ENCODE results near the gene NEK11. TPM values are rescaled to one million over a fixed set of nuclear protein-coding genes. Genes with fewer than 3 reads are reported as not detected.

Gene NEK11
- total and polyA plus RNA-seq, 11 donors = 0.38 to 4.3 (median 2.1) TPM

DNA sequence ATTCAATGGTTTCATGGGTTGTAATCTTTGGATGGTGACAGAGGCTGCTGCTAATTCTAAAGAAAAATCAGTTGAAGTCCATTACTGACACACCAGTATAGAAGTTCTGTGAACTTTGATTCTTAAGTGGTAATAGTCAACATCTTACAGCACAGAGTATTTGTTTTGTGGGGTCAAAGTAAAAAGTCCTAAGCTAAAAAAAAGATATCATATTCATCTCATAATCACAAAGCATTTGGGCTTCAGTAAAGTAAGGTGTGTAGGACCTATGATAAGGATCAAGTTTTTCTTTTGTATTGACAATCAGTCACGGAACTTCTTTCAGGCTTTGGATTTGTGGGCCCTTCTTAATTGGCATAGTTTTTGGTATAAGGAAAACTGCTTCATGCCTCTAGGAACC lies 1.1 kb upstream of the NEK11 start:
- Histone ChIP-seq H3K36me3 (peaks cover 0 to 23% (median 7%) of the 10 kb centered on the region in 9 donors), H3K27me3 (no peaks in the 10 kb centered on the region), H3K27ac (no peak overlapping the region), H3K4me1 (peaks cover 0 to 60% (median 28%) of the 10 kb centered on the region in 12 donors), H3K4me3 (peak overlapping the region in 11 of 12 donors; percentile 58 to 90 (median 67)), H3K9me3 (no peaks in the 10 kb centered on the region)
- DNase-seq (no peak), ATAC-seq (no peak)
- WGBS, 4 donors = 88 to 98% (median 92%) methylated on average over 1 of the region's 1 CpG
- intact Hi-C loops (cut with DNase I) = loop anchor here in 3 of 10 donors (5.0 to 10.0 kb wide), 4 partner anchors 357 to 1009 kb away; partner anchors contain the start of genes NUDT16 (in 2 of the 3), CPNE4 (in 1 of the 3) and MRPL3 (in 1 of the 3)
- no peak for TF ChIP-seq POLR2A (IDR thresholded peaks at IDR 0.05)
- TF ChIP-seq, protein P1, sequence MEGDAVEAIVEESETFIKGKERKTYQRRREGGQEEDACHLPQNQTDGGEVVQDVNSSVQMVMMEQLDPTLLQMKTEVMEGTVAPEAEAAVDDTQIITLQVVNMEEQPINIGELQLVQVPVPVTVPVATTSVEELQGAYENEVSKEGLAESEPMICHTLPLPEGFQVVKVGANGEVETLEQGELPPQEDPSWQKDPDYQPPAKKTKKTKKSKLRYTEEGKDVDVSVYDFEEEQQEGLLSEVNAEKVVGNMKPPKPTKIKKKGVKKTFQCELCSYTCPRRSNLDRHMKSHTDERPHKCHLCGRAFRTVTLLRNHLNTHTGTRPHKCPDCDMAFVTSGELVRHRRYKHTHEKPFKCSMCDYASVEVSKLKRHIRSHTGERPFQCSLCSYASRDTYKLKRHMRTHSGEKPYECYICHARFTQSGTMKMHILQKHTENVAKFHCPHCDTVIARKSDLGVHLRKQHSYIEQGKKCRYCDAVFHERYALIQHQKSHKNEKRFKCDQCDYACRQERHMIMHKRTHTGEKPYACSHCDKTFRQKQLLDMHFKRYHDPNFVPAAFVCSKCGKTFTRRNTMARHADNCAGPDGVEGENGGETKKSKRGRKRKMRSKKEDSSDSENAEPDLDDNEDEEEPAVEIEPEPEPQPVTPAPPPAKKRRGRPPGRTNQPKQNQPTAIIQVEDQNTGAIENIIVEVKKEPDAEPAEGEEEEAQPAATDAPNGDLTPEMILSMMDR (IDR thresholded peaks at IDR 0.05) = no peak

DNA sequence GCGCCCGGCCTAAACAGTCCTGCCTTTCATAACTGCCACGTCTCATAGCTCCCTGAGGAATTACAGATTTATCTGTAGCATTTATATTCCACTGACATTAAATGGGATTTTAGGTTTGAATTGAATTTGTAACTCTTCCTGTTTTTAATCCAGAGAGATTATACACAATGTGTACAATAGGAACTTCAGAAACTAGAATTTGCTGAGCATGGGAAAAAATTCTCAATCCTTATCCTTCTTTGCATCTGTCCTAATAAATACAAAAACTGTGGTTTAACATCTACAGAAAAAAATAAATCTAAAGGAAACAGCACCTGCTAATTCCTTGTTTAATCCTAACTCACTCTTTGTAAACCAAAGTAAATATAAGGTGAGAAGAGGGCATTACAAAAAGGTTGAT lies 2.2 kb downstream of the NEK11 start:
- H3K4me1 ChIP-seq = peaks cover 0 to 27% (median 13%) of the 10 kb centered on the region in 12 donors
- peaks cover 0 to 18% (median 4%) of the 10 kb centered on the region in 9 donors for H3K36me3 ChIP-seq
- H3K9me3 ChIP-seq = no peaks in the 10 kb centered on the region
- H3K27ac ChIP-seq = no peak overlapping the region
- 88 to 91% (median 89%) methylated on average over 3 of the region's 3 CpGs for WGBS, 4 donors
- ATAC-seq = no peak
- DNase-seq = no peak
- TF ChIP-seq, protein P1 (IDR thresholded peaks at IDR 0.05) = no peak
- no peak for TF ChIP-seq POLR2A (IDR thresholded peaks at IDR 0.05)
- H3K4me3 ChIP-seq = no peak overlapping the region
- H3K27me3 ChIP-seq = no peaks in the 10 kb centered on the region
- intact Hi-C loops (cut with DNase I) = loop anchor here in 3 of 10 donors (5.0 to 10.0 kb wide), 4 partner anchors 353 to 1006 kb away; partner anchors contain the start of genes NUDT16 (in 2 of the 3), CPNE4 (in 1 of the 3) and MRPL3 (in 1 of the 3)

DNA sequence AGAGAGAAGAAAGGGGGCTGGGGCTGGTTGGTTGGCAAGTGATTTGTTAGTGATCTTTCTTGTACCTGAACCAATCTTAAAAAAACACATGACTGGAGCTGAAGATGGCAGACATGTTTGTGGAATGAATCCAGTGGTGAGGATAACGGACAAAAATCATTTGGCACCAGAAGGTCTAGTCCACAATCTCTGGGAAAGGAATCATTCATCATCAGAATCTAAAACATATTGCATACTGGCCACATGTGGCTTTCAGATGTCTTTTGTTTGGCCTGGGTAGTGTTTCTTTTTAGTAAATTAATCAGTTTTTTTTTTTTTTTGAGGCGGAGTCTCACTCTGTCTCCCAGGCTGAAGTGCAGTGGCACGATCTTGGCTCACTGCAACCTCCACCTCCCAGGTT lies 5.0 kb downstream of the NEK11 start:
- ATAC-seq (no peak), DNase-seq (no peak)
- Histone ChIP-seq H3K4me3 (no peak overlapping the region), H3K27me3 (no peaks in the 10 kb centered on the region), H3K27ac (no peak overlapping the region), H3K4me1 (peaks cover 0 to 8% (median 2%) of the 10 kb centered on the region in 12 donors), H3K36me3 (peaks cover 0 to 12% (median 0%) of the 10 kb centered on the region in 9 donors), H3K9me3 (no peaks in the 10 kb centered on the region)
- 61 to 92% (median 79%) methylated on average over 3 of the region's 3 CpGs for WGBS, 4 donors
- intact Hi-C loops (cut with DNase I) = loop anchor here in 2 of 10 donors (10.0 kb wide), 3 partner anchors 353 to 1143 kb away; partner anchors contain the start of genes MRPL3 (in 1 of the 2) and NUDT16 (in 1 of the 2)
- TF ChIP-seq, protein P1 (IDR thresholded peaks at IDR 0.05) = no peak
- no peak for TF ChIP-seq POLR2A (IDR thresholded peaks at IDR 0.05)

DNA sequence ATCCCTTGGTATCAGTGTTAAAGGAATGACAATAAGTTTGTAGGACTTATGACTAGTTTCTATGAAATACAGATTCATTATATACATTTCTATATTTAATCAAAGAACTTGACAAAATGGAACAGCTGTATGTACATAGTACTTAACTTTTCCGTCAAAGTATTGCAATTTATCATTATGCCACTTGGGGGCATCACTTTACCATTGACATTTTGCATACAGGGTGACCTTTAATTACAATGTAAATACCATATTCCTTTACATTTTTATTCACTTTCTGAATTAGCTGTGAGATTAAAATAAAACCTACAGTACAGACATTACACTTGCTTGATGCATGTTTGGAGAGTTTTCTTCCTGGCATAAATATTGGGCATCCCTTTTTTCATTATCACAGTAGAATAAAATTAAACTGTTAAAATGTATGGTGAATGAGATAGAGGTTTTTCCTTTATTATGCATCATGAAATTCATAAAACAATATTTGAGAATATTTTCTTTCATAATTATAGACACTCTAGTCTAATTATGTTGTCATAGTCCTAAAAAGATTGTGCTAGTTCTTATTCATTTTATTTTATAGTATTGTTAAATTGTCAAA lies 6.9 kb downstream of the NEK11 start:
- H3K9me3 ChIP-seq = no peaks in the 10 kb centered on the region
- ATAC-seq (no peak), DNase-seq (no peak)
- no peaks in the 10 kb centered on the region for H3K4me1 ChIP-seq
- no peaks in the 10 kb centered on the region for H3K27me3 ChIP-seq
- TF ChIP-seq POLR2A (IDR thresholded peaks at IDR 0.05) = no peak
- TF ChIP-seq, protein P1 (IDR thresholded peaks at IDR 0.05) = peak; percentile 49 to 73 (median 62)
- intact Hi-C loops (cut with DNase I) = loop anchor here in 2 of 10 donors (10.0 kb wide), 3 partner anchors 351 to 1141 kb away; partner anchors contain the start of genes MRPL3 (in 1 of the 2) and NUDT16 (in 1 of the 2)
- WGBS, 4 donors = 24 to 30% (median 26%) methylated on average over 1 of the region's 1 CpG
- no peak overlapping the region for H3K27ac ChIP-seq
- peaks cover 0 to 12% (median 0%) of the 10 kb centered on the region in 9 donors for H3K36me3 ChIP-seq
- H3K4me3 ChIP-seq = no peak overlapping the region
